HUDEP-2 (cell line): Measurements from ENCODE around the gene ZNF622.
"Not testable (repeated sequence)": the region's sequence is repeated elsewhere in the genome, so short reads cannot be mapped to it uniquely, and the experiment has no call there.

Source experiments
- DNase-seq, 76 experiments: peaks; one replicate each; lab custom pipeline; 2025; ENCODE audit not compliant: unreplicated experiment in 76 of 76; lab: John Stamatoyannopoulos, UW

ZNF622 gene

GRCh38 chr5:16482891-16483290, 17.3 kb upstream of the ZNF622 start:
- peak in 22 of 76 experiments; percentile 5 to 76 (median 30) for DNase-seq

GRCh38 chr5:16480821-16481538, 15.4 kb upstream of the ZNF622 start:
- no peak for DNase-seq

GRCh38 chr5:16480144-16480543, 14.5 kb upstream of the ZNF622 start:
- no peak for DNase-seq

GRCh38 chr5:16477541-16477940, 11.9 kb upstream of the ZNF622 start:
- peak in 10 of 76 experiments; percentile 2 to 46 (median 12) for DNase-seq

DNA sequence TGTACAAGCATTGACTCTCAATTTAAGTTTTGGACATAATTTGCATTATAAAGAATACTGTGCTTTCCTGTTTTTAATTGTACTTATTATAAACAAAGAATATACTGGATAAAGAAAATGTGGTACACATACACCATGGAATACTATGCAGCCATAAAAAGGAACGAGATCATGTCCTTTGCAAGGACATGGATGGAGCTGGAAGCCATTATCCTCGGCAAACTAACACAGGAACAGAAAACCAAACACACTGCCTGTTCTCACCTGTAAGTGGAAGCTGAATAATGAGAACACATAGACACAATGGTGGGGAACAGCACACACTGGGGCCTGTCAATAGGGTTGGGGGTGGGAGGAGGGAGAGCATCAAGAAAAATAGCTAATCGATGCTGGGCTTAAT, 10.8 kb upstream of the ZNF622 start:
- DNase-seq, result not testable (repeated sequence)

DNA sequence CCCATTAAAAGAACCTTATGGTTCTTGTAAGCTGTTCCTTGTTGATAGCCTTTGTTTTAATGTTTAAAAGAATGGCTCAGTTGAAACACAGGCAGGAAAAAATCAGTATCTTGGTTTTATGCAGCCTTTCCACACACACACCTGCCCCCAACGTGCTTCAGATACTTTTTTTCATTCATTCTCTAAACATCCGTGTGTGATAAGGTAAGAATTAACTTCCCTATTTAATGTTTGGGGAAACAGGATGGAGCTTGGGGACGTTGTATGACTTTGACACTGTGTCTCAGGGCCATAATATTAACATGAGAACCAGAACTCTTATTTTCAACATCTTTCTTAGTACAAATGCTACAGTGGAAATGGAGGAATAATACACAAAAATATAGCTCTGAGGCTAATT, 5.8 kb upstream of the ZNF622 start:
- DNase-seq, result no peak

DNA sequence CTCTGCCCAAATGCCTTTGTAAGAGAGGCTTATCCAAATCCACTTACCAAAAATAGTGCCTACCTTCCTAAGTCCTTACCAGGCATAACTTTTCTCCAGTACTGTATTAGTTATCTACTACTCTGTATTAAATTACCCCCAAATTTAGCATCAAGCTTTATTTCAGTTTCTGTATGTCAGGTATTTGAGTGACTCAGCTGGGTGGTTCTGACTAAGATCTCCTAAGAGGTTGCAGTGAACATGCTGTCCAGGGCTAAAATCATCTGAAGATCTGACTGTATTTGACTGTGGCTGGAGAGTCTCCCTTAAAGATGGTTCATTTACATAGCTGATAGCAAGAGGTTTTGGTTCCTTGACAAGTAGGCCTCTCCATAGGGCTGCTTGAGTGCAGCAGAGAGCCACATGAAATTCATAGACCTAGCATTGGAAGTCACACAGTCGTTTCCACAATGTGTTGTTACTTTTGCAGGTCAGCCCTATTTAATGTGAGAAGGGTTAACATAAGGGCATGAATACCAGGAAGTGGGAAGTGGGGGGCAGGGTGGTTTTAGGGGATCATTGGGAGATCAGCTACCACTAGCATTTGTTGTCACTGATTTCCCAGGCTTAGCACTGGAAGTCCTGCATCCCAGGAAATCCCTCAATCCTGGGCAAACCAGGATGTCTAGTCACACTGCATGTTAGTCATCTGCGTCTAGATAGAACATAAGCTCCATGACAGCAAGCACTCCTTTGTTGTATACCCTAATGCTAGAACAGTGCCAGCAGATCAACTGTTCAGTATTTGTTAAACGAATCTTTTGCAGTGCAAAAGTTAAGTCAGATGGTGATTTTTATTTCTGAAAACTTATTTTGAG, 2.0 kb upstream of the ZNF622 start:
- DNase-seq, result peak in 17 of 76 experiments; percentile 2 to 54 (median 22)

- DNase-seq, result peak in 1 of 76 experiments; percentile 2
Measured at GRCh38 chr5:16464664-16465543, 696 bp downstream of the ZNF622 start.

DNA sequence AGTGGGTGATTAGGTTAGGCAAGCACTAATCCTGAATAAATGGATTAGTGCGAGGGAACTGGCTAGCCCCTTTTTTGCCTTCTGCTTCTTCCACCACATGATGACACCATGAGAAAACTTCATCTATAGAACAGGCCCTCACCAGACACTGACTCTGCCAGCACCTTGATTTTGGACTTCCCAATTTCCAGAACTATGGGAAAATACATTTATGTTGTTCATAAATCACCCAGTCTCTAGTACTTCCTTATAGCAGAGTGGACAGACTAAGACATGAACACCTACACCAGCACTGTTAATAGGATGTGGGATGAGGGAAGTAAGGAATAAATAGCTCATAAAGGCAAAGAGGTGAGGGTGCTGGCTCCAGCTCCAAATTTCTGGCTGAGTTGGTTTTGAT, 1.4 kb downstream of the ZNF622 start:
- no peak for DNase-seq

DNA sequence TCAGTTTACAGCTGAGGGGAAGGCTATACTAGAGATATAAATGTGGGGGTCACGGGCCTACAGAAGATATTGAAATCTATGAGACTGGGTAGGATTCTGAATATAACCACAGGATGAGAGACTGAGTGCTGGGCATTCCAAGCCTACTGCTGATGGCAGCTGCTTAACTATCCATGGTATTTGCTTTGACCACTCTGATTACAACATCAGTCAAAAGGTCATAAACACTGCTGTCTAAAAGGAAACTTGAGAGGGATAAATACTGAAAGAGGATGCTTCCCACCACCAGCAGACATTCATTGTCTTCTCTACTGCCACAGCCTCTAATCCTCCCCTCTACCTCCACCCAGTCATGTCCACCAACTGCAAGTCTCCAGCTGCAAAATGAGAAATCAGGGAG, 3.8 kb downstream of the ZNF622 start:
- no peak for DNase-seq

DNA sequence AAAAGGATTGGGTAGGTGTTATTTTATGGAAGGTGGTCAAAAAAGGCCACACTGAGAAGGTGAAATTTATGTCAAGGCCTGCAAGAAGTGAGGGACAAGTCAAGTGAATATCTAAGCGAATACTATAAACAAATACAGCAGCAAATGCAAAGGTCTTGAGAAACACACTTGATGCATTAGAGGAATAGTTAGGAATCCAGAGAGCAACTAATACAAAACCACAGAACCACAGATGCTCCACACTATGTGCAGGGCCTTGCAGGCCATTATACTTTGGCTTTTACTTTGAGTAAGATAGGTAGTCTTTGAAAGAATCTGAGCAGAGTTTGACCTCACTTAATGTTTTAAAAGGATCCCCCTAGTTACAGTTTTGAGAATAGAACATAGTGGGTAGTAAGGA, 4.6 kb downstream of the ZNF622 start:
- DNase-seq, result no peak

GRCh38 chr5:16459451-16459850, 6.1 kb downstream of the ZNF622 start:
- no peak for DNase-seq

DNA sequence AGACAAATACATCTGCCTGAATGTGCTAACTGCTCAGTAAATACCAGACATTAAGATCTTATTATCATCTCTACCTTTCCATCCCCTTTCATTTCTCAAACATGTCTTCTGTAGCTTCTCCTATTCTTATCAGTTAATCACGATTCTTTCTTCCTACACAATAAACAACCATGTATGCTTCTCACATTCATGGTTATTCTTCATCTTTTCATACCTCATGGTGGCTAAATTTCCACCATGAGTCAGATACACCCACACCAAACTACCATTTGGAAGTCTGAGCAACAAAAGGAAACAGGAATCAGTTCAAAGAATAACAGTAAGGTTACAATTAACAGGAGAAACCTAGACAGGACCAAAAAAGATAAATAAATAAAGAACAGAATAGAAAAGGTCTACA, 7.7 kb downstream of the ZNF622 start:
- no peak for DNase-seq

- peak in 3 of 76 experiments; percentile 4 to 10 (median 6) for DNase-seq
Measured at GRCh38 chr5:16457451-16457850, 8.1 kb downstream of the ZNF622 start.

DNA sequence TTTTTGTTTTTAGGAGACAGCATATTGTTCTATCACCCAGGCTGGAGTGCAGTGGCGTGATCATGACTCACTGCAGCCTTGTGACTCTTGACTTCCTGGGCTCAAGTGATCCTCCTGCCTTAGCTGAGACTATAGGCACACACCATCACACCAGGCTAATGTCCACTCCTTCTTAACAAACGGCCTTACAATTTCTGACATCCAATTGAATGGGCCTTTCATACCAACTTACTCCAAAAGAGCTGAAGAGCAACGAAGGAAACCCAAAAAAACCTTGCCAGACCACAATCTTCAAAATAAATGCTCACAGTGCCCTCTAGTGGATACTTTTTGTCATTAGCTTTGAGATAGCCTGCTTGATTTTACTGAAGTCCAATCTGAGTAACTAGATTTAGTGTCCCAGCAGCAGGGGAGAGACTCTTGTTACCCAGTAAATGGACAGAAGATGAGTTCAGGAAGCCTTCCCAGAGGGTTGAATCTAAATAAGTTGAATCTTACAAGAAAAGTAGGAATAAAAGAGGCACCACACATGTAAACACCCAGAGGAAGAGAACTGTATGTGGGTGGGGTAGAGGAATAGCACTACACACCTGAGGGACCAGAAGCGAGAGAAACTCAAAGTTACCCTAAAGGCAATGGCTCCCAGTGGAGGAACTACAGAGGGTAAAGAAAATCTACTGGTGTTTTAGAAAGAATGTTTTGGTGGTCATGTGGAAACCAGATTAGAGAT, 9.3 kb downstream of the ZNF622 start:
- peak in 37 of 76 experiments; percentile 3 to 74 (median 38) for DNase-seq

GRCh38 chr5:16455668-16456067, 9.9 kb downstream of the ZNF622 start:
- no peak for DNase-seq

DNA sequence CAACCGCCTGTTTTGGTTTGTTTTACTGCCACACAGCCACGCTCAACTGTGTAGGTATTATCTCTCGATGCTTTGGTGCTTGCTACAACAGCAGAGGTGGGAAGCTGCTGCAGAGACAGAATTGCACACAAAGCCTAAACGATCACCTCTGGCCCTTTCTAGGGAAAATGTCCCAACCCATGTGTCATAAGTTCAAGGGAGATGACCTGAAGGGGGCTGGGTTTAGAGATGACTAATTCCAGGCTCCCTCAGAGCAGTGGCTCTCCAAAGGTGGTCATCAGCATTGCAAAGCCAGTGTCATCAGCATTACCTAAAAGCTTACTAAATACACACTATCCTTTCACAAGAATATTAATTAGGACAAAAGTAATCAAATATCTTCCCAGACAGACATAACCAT, 10.9 kb downstream of the ZNF622 start:
- DNase-seq, result no peak

- DNase-seq, result no peak
Measured at GRCh38 chr5:16453609-16454008, 12.0 kb downstream of the ZNF622 start.

GRCh38 chr5:16450163-16450562, 15.4 kb downstream of the ZNF622 start:
- DNase-seq, result no peak

DNA sequence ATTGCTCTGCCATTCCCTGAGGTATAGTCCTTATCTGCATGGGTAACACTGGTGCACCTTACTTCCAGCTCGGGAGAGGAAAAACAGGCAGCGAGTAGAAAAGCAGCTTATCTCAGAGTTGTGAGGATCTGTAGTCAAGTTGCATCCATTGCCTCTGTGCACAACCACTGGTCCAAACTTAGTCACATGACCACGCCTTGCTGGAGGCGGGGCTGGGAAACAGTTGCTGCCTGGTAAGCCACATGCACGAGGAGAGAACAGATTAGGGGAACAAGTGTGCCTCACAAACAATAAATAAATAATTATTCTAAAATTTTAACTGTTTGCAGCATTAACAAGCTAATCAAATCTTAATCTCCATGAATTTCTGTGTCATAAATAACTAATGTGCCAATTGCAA, 18.6 kb downstream of the ZNF622 start:
- peak in 15 of 76 experiments; percentile 1 to 18 (median 8) for DNase-seq
